Panc1 (cell line): ENCODE results near the gene ZNF384. TPM values are rescaled to one million over a fixed set of nuclear protein-coding genes. Genes with fewer than 3 reads are reported as not detected.

Experiments
- ATAC-seq: fragments of 200-7000 bp; cut with Tn5 transposase; 2 replicates; pipeline ENCODE4 v1.9.1; 2020; ENCODE audit warnings: mild to moderate bottlenecking, moderate library complexity
- BruUV-seq: library from RNA; stranded (reverse); fragments of 400-500 nt; replicated peaks from 2 replicates; lab custom pipeline; 2021; lab: Mats Ljungman, UMichigan
- CTCF ChIA-PET: fragments of 300-600 bp; sonication (Branson Sonifier 250); formaldehyde crosslinking; loops from one replicate; lab custom pipeline; 2022; ENCODE audit warnings: antibody characterized with exemption; lab: Charles Lee
- POLR2A ChIA-PET: fragments of 300-600 bp; sonication (Branson Sonifier 250); formaldehyde crosslinking; loops from one replicate; lab custom pipeline; 2022; ENCODE audit warnings: antibody characterized with exemption; lab: Charles Lee
- DNase-seq: peaks from one replicate; pipeline ENCODE4 v3.0.0-alpha.2; 2010; ENCODE audit warnings: low read depth, low spot score
- H3K27ac ChIP-seq: 2 replicates; pipeline ENCODE4 v1.5.1; 2011; ENCODE audit warnings: mild to moderate bottlenecking, low read length, inconsistent platforms
- H3K27me3 ChIP-seq: fragments of 200-500 bp; sonication (Bioruptor generic); 2 replicates; pipeline ENCODE4 v1.6.0; 2014; ENCODE audit warnings: low read length, inconsistent platforms; ENCODE audit not compliant: control insufficient read depth, insufficient read depth
- H3K36me3 ChIP-seq: fragments of 200-500 bp; sonication (Bioruptor generic); 2 replicates; pipeline ENCODE4 v1.5.1; 2014; ENCODE audit warnings: inconsistent platforms, mild to moderate bottlenecking, low read length, moderate library complexity; ENCODE audit not compliant: control insufficient read depth, insufficient read depth
- H3K4me1 ChIP-seq: 2 replicates; pipeline ENCODE4 v1.5.1; 2011; ENCODE audit warnings: inconsistent platforms, mild to moderate bottlenecking, low read length, moderate library complexity; ENCODE audit not compliant: control insufficient read depth, insufficient read depth
- H3K4me3 ChIP-seq, 2 experiments: 2 replicates each; pipeline ENCODE4 v1.5.1; 2011 to 2012; ENCODE audit warnings: low read depth in 2 of 2, low read length in 2 of 2, mild to moderate bottlenecking in 2 of 2, inconsistent platforms in 1 of 2, moderate library complexity in 1 of 2
- H3K9me3 ChIP-seq: fragments of 200-500 bp; sonication (Bioruptor generic); 2 replicates; pipeline ENCODE4 v1.5.1; 2014; ENCODE audit warnings: low read depth, mild to moderate bottlenecking, inconsistent platforms, low read length, moderate library complexity; ENCODE audit not compliant: control insufficient read depth, insufficient read depth
- CTCF ChIP-seq: fragments of 450-650 bp; IDR thresholded peaks from 2 replicates; pipeline ENCODE4 v1.5.1; 2017; ENCODE audit warnings: mild to moderate bottlenecking
- POLR2AphosphoS5 ChIP-seq: IDR thresholded peaks from 2 replicates; pipeline ENCODE4 v1.6.1; 2012; ENCODE audit warnings: mild to moderate bottlenecking, low read depth, low read length, moderate library complexity
- REST ChIP-seq, 2 experiments: IDR thresholded peaks; 2 replicates each; pipeline ENCODE4 v1.6.1; 2011 to 2012; ENCODE audit warnings: low read depth in 2 of 2, control low read depth in 1 of 2, low read length in 1 of 2, mild to moderate bottlenecking in 1 of 2, moderate library complexity in 1 of 2; ENCODE audit not compliant: insufficient read depth in 1 of 2
- SIN3A ChIP-seq: IDR thresholded peaks from 2 replicates; pipeline ENCODE4 v1.6.1; 2012; ENCODE audit warnings: low read depth, mild to moderate bottlenecking, low read length, moderate library complexity, borderline replicate concordance; ENCODE audit not compliant: insufficient read depth
- TCF7L2 ChIP-seq: IDR thresholded peaks from 2 replicates; pipeline ENCODE4 v1.6.1; 2011; ENCODE audit warnings: mild to moderate bottlenecking, low read depth, low read length, inconsistent platforms
- in situ Hi-C: cut with HindIII; loops from 2 replicates; pipeline ENCODE4 v1.10.0; 2016; ENCODE audit warnings: low sequenced_read_pairs, low pct_unique_long_range_greater_than_20kb
- intact Hi-C: fragments of 100-400 bp; cut with micrococcal nuclease; formaldehyde crosslinking; loops from one replicate; pipeline ENCODE4 v1.10.0; 2022; ENCODE audit not compliant: unreplicated experiment
- total RNA-seq: library from RNA; stranded (reverse); gene quantifications from one replicate; pipeline ENCODE4 v1.2.1, GENCODE V29; 2021; ENCODE audit not compliant: unreplicated experiment

ZNF384 gene
- total RNA-seq, 1 experiment from 2014 or later, result 54.3 TPM

- H3K27ac ChIP-seq, result no peak overlapping the region
- H3K9me3 ChIP-seq, result no peaks in the 10 kb centered on the region
- TF ChIP-seq CTCF, result no peak
- TF ChIP-seq POLR2AphosphoS5, result no peak
- TF ChIP-seq TCF7L2, result no peak
- no peak for TF ChIP-seq SIN3A
- no peak for TF ChIP-seq REST (IDR thresholded peaks at IDR 0.05; ENCODE audit: insufficient read depth in 1 of 2, low read depth in 2 of 2, low read length in 1 of 2)
- POLR2A ChIA-PET, result interaction anchor here (0.5 kb wide), 2 partner anchors 11 to 17 kb away, joined by 5 to 14 read pairs; partner anchors contain the start of gene ZNF384
- peaks cover 28% of the 10 kb centered on the region for H3K36me3 ChIP-seq
- CTCF ChIA-PET, result no interaction called here
- BruUV-seq, result no TSS peak
- intact Hi-C loops, result no loop called here
- no peaks in the 10 kb centered on the region for H3K4me1 ChIP-seq
- ATAC-seq, result no peak
- no peaks in the 10 kb centered on the region for H3K27me3 ChIP-seq
- in situ Hi-C loops, result no loop called here
- no peak for DNase-seq
- H3K4me3 ChIP-seq, result no peak overlapping the region
Measured at GRCh38 chr12:6672143-6672542, 17.0 kb downstream of the ZNF384 start.

- H3K36me3 ChIP-seq, result peaks cover 21% of the 10 kb centered on the region
- no peaks in the 10 kb centered on the region for H3K9me3 ChIP-seq
- ATAC-seq (no peak), DNase-seq (no peak)
- no peaks in the 10 kb centered on the region for H3K27me3 ChIP-seq
- in situ Hi-C loops, result no loop called here
- TF ChIP-seq POLR2AphosphoS5 (no peak), REST (IDR thresholded peaks at IDR 0.05; ENCODE audit: insufficient read depth in 1 of 2, low read depth in 2 of 2, low read length in 1 of 2) (no peak), SIN3A (no peak), TCF7L2 (no peak), CTCF (no peak; the same call in 1 of the 2 replicates)
- H3K27ac ChIP-seq, result no peak overlapping the region
- ChIA-PET POLR2A (no interaction called here), CTCF (no interaction called here)
- intact Hi-C loops, result no loop called here
- no peak overlapping the region for H3K4me3 ChIP-seq
- no TSS peak for BruUV-seq
- H3K4me1 ChIP-seq, result no peaks in the 10 kb centered on the region
Measured at GRCh38 chr12:6667559-6668210, 21.5 kb downstream of the ZNF384 start.
